Measurements from ENCODE around the gene CAPN9. TPM values are rescaled to one million over a fixed set of nuclear protein-coding genes. Genes with fewer than 3 reads are reported as not detected.

The CAPN9 gene
- total and polyA plus RNA-seq, 2 donors from 2014 or later: 0.41 TPM; not detected in 1

DNA sequence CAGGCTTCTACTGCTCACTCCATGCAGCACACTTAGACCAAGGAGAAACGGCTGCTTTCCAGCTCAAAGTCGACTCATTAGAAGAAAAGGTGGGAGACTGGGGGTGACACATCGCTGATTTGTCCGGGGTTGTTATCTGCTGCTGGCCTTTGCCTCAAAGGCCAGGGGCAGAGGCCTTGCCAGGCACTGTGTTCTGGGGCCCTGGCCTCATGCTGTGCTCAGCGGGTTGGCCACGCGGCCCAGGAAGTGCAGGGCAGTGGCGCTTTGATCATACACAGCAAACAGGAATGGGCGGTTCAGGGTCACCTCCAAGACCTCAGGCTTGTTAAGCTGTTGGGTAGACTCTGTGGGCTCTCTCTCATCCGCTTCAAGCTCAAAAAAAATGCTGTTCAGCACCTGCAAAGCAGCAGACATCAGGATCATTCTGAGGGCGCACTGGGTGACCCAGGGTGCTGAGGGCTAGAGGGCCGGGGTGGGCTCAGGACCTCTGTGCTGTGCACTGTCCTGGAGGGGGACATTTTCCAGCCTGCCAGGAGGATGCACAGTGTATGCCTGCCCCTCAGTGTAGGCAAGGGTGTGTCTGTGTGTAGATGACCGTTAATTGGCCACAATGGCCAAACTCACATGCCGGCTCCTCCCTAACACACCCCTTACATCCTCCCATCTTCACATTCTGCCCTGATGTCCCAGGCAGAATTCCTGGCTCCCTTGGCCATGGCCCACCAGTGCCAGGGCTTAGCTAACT lies 44.1 kb upstream of the CAPN9 start:
- H3K36me3 ChIP-seq (ENCODE audit: control insufficient read depth in 2 of 3, insufficient read depth in 3 of 3, low read length in 3 of 3): no peaks in the 10 kb centered on the region
- H3K9me3 ChIP-seq (ENCODE audit: control insufficient read depth in 2 of 3, insufficient read depth in 1 of 3, low read length in 3 of 3): no peaks in the 10 kb centered on the region
- H3K9ac ChIP-seq (ENCODE audit: low read length in 3 of 3): no peak overlapping the region
- no peaks in the 10 kb centered on the region for H3K27me3 ChIP-seq (ENCODE audit: control insufficient read depth, insufficient read depth, low read length)
- H3K4me1 ChIP-seq (ENCODE audit: control insufficient read depth in 2 of 3, insufficient read depth in 2 of 3, low read depth in 1 of 3, low read length in 3 of 3): no peaks in the 10 kb centered on the region
- FAIRE-seq: no peak
- H3K27ac ChIP-seq (ENCODE audit: low read depth in 2 of 2, low read length in 2 of 2): no peak overlapping the region
- peak in 4 of 5 donors; percentile 61 to 76 (median 68) for DNase-seq
- TF ChIP-seq, protein P1, sequence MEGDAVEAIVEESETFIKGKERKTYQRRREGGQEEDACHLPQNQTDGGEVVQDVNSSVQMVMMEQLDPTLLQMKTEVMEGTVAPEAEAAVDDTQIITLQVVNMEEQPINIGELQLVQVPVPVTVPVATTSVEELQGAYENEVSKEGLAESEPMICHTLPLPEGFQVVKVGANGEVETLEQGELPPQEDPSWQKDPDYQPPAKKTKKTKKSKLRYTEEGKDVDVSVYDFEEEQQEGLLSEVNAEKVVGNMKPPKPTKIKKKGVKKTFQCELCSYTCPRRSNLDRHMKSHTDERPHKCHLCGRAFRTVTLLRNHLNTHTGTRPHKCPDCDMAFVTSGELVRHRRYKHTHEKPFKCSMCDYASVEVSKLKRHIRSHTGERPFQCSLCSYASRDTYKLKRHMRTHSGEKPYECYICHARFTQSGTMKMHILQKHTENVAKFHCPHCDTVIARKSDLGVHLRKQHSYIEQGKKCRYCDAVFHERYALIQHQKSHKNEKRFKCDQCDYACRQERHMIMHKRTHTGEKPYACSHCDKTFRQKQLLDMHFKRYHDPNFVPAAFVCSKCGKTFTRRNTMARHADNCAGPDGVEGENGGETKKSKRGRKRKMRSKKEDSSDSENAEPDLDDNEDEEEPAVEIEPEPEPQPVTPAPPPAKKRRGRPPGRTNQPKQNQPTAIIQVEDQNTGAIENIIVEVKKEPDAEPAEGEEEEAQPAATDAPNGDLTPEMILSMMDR (IDR thresholded peaks at IDR 0.05; ENCODE audit: borderline replicate concordance, extremely low read depth, insufficient read depth): no peak
- H3K4me3 ChIP-seq (ENCODE audit: low read length in 3 of 3): no peak overlapping the region
- intact Hi-C loops (cut with DNase I): no loop called here

DNA sequence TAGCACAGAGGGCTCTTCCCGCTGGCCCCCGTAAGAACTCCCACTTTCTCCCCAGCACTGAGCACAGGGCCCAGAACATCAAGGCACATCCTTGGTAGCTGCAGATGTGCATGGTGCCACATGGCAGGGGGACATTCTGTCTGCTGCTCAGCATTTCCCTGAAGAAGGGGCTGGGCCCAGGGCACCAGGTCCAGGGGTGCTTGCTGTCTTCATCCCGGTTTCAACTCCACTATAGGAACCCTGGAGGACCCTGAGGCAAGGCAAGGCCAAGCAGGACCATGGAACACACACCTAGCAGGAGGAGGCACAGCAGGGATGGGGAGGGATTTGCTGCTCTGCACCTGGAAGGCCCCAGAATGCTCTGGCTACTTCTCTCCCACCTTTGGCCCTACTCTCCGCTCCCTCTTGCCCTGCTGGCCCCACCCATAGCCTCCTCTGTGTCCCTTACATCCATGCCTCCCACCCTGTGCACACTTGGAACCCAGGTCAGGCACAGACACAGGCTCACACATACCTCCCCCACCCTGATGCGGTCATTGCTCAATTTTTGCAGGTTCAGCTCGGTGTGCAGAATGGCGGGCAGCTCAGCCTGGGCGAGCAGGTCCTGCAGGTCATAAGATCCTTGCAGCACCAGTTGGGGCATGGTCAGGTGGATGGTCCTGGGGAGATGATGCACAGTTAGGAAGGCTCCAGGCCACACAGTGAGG lies 43.4 kb upstream of the CAPN9 start:
- Histone ChIP-seq H3K27me3 (ENCODE audit: control insufficient read depth, insufficient read depth, low read length) (no peaks in the 10 kb centered on the region), H3K27ac (ENCODE audit: low read depth in 2 of 2, low read length in 2 of 2) (no peak overlapping the region), H3K9me3 (ENCODE audit: control insufficient read depth in 2 of 3, insufficient read depth in 1 of 3, low read length in 3 of 3) (no peaks in the 10 kb centered on the region), H3K36me3 (ENCODE audit: control insufficient read depth in 2 of 3, insufficient read depth in 3 of 3, low read length in 3 of 3) (no peaks in the 10 kb centered on the region), H3K4me1 (ENCODE audit: control insufficient read depth in 2 of 3, insufficient read depth in 2 of 3, low read depth in 1 of 3, low read length in 3 of 3) (no peaks in the 10 kb centered on the region), H3K9ac (ENCODE audit: low read length in 3 of 3) (no peak overlapping the region), H3K4me3 (ENCODE audit: low read length in 3 of 3) (no peak overlapping the region)
- FAIRE-seq (no peak), DNase-seq (no peak)
- TF ChIP-seq, protein P1 (IDR thresholded peaks at IDR 0.05; ENCODE audit: borderline replicate concordance, extremely low read depth, insufficient read depth): no peak
- intact Hi-C loops (cut with DNase I): no loop called here

DNA sequence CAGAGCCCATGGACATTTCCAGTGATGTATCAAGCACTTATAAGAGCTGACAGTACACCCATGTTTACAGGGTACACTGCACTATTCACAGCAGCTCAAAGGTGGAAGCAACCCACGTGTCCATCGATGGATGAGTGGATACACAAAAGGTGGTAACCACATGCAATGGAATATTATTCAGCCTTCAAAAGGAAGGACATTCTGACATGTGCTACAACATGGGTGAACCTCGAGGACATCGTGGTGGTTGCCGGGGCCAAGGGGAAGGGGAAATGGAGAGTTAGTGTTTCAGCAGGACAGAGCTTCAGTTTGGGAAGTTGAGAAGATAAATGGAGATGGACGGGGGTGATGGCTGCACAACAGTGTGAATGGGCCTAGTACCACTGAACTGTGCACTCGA lies 42.4 kb upstream of the CAPN9 start:
- Histone ChIP-seq H3K36me3 (ENCODE audit: control insufficient read depth in 2 of 3, insufficient read depth in 3 of 3, low read length in 3 of 3) (no peaks in the 10 kb centered on the region), H3K27ac (ENCODE audit: low read depth in 2 of 2, low read length in 2 of 2) (no peak overlapping the region), H3K9me3 (ENCODE audit: control insufficient read depth in 2 of 3, insufficient read depth in 1 of 3, low read length in 3 of 3) (no peaks in the 10 kb centered on the region), H3K4me1 (ENCODE audit: control insufficient read depth in 2 of 3, insufficient read depth in 2 of 3, low read depth in 1 of 3, low read length in 3 of 3) (no peaks in the 10 kb centered on the region), H3K4me3 (ENCODE audit: low read length in 3 of 3) (no peak overlapping the region), H3K27me3 (ENCODE audit: control insufficient read depth, insufficient read depth, low read length) (no peaks in the 10 kb centered on the region), H3K9ac (ENCODE audit: low read length in 3 of 3) (no peak overlapping the region)
- intact Hi-C loops (cut with DNase I): no loop called here
- FAIRE-seq: no peak
- no peak for DNase-seq
- TF ChIP-seq, protein P1 (IDR thresholded peaks at IDR 0.05; ENCODE audit: borderline replicate concordance, extremely low read depth, insufficient read depth): no peak
